ENCODE measurements around the gene RAET1L.

GRCh38 chr6:149979293-149979692 lies 46.0 kb downstream of the RAET1L start:
- TF ChIP-seq CTCF (IDR thresholded peaks at IDR 0.05) (no peak), POLR2A (IDR thresholded peaks at IDR 0.05; ENCODE audit: low read depth) (no peak), POLR2AphosphoS5 (IDR thresholded peaks at IDR 0.05) (no peak)
